CD4-positive, alpha-beta T cell treated with Interleukin-15 for 4 hours (primary cell): ENCODE measurements around the gene TBL1XR1.
"Not testable (repeated sequence)": the region's sequence is repeated elsewhere in the genome, so short reads cannot be mapped to it uniquely, and the experiment has no call there.

Experiments used
- DNase-seq: peaks from one replicate; pipeline ENCODE4 v3.0.0-alpha.2; 2020; ENCODE audit warnings: low spot score

TBL1XR1 gene

DNA sequence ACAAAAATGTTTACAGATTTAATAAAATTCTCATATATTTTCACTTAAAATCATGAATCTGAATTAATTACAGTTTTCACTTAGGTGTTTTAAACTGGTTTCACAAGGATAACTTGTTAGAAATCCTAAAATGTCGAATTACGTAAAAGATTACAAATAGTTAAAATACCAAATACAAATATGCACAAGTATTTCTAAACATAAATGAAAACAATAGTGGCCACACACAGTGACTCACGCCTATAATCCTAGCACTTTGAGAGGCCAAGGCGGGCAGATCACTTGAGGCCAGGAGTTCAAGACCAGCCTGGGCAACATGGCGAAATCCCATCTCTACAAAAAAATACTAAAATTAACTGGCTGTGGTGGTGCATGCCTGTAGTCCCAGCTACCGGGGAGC lies 10.9 kb upstream of the TBL1XR1 start:
- no peak for DNase-seq

DNA sequence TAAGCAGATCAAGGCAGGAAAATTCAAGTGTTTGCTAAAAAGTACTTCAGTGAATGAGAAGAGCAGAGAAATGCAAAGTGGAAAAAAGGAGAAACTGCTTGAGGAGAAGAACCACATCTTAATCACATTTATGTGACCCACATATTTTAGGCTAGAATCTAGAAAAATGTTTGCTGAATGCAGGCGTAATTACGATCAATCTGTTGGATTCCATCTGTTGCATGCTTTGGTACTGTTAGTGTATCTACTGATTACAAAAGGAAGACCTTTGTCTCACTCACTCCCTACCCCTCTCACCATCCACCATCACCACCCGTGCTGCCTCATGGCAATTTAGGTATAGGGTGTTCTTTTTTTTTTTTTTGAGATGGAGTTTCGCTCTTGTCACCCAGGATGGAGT lies 9.7 kb upstream of the TBL1XR1 start:
- no peak for DNase-seq

DNA sequence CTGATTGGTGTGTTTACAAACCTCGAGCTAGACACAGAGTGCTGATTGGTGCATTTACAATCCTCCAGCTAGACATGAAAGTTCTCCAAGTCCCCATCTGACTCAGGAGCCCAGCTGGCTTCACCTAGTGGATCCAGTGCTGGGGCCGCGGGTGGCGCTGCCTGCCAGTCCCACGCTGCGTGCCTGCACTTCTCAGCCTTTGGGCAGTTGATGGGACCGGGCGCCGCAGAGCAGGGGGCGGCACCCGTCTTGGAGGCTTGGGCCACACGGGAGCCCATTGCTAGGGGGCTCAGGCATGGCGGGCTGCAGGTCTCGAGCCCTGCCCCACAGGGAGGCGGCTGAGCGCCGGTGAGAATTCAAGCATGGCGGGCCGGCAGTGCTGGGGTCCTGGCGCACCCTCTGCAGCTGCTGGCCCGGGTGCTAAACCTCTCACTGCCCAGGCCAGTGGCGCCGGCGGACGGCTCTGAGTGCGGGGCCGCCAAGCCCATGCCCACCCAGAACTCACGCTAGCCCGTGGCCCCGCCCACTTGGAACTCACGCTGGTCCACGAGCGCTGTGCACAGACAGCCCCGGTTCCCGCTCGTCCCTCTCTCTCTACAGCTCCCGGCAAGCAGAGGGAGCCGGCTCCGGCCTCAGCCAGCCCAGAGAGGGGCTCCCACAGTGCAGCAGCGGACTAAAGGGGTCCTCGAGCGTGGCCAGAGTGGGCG lies 6.6 kb upstream of the TBL1XR1 start:
- no peak for DNase-seq

DNA sequence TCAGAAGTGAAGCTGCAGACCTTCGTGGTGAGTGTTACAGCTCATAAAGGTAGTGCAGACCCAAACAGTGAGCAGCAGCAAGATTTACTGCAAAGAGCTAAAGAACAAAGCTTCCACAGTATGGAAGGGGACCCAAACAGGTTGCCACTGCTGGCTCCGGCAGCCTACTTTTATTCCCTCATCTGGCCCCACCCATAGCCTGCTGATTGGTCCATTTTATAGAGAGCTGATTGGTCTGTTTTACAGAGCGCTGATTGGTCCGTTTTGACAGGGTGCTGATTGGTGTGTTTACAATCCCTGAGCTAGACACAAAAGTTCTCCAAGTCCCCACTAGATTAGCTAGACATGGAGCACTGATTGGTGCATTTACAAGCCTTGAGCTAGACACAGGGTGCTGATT lies 5.7 kb upstream of the TBL1XR1 start:
- DNase-seq: not testable (repeated sequence)

DNA sequence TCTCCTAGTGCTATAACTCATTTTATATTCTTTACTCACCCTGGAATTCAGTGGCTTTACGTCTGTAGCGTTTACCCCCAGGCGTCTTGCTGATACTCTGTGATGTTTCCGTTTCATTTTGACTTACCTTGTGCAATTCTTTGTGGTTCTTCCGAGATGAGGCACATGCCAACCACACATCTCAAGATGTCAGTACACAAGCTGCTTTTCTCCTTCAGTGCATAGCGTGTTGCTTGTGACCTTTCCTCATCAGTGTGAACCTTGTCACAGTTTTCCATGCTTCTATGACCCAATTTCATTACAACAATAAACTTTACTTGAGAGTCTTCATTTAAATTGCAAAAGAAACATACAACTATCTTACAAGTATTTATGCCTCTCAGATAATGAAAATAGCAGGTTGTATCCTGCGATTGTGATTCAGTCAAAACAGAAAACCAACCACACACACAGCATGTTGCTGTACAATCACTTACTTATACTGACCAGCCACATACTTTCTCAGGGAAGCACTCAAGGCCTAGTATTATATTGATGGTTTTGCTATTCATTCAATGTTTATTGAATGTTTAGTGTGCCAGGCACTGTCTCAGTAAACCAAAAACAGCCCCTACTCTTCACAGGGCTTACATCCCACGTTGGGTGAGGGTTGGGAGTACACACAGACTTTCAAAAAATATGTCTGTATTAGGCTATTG lies 4.6 kb upstream of the TBL1XR1 start:
- peak; percentile 77 for DNase-seq

DNA sequence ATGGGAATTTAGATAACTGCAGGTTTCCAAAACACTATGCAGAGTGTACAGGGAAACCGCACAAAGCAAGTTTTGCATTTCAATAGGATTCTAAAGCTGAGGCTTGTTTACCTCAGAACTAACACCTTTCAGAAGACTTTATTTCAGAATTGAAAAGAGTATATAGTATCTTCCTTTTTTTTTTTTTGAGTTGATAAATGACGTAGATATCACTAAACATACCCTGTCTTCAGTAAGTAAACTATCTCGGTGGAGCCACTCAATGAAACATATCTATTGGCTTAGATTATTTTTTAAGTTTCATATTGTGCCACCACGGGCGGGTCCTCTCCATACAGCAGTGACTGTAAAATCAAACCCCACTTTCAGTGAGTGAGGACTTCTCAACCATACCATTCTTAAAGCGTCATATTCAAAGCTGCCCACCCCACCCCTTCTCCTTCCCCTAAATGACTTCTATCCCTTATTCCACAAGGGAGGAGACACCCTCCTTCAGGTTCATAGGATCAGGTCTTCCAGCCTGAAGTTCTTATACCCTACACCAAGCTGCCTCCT lies 2.0 kb upstream of the TBL1XR1 start:
- no peak for DNase-seq

DNA sequence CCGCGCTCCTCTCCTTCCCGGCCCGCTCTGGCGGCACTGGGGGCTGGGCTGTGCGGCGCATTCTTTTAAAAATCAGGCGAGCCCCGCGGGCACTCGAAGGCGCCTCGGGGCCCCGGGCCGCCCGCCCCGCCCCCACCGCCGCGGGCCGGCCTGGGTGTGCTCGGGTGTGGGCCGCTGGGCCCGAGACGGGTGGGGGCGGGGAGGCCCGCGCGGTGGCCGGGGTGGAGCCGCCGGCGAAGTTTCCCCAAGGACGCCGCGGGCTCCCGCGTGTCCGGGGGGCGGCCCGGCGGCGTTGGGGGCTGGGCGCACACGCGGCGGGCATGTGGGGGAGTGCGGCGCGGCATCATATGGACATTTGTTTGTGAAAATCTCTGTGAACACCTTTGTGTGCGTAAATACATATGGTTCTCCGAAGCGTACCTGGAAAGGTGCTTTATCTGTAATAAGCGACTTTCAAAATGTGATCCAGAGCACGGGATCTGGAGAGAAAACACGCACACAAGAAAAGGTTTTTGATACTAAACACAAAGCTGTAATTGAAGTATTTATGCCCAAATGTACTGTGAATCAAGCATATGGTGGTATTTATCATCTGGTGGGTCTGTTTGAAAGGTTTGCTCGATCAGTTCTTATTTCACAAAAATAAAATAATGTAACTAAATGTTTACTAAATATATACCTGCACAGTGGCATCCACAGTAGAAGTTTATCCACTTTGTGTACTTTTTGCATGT lies 612 bp upstream of the TBL1XR1 start:
- no peak for DNase-seq

DNA sequence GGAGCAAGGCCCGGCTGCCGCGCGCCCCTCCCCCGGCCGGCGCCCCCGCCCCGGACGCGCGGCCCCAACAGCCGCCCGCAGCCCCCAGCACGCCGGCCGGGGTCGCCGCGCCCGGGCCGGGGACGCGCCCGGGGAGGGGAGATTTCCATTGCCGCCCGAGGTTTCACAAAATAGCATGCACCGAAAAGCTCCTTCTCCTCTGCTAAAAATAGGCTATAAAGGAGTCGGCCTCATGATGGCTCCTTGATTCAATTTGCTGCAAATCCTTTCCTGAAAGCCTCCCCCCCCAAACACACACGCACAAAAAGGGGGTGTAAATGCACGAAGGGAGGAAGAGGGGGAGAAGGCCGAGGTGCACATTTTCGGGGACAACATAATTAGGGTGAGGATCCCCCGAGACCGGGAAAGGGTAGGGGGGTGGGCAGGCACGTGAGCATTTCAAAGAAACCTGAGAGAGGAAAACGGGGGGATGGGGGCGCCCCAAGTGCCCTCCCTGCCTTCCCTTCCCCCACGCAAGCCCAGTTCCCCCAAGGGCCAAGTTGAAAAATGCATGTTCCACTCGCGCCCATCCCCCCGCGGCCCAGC lies 734 bp downstream of the TBL1XR1 start:
- peak; percentile 45 for DNase-seq

DNA sequence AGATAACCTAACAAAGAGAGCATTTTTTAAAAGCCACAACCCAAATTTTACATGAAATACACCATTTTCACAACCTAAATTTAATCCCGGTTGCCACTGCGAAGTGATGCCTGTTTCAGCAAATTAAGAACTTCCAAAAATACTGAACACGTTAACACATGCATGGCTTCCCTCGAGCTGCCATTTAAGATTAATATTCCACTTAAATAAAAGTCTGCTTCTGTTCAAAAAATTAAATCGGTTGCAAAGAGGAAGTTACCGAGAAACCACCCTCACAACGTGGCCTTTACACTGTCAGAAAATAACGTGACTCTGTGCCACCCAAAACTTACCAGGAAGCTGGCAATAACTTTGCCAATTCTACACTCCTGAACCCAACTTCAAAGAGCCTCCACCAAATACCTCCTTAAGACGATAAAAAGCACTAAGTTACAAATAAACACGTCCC lies 1.2 kb downstream of the TBL1XR1 start:
- peak; percentile 63 for DNase-seq

DNA sequence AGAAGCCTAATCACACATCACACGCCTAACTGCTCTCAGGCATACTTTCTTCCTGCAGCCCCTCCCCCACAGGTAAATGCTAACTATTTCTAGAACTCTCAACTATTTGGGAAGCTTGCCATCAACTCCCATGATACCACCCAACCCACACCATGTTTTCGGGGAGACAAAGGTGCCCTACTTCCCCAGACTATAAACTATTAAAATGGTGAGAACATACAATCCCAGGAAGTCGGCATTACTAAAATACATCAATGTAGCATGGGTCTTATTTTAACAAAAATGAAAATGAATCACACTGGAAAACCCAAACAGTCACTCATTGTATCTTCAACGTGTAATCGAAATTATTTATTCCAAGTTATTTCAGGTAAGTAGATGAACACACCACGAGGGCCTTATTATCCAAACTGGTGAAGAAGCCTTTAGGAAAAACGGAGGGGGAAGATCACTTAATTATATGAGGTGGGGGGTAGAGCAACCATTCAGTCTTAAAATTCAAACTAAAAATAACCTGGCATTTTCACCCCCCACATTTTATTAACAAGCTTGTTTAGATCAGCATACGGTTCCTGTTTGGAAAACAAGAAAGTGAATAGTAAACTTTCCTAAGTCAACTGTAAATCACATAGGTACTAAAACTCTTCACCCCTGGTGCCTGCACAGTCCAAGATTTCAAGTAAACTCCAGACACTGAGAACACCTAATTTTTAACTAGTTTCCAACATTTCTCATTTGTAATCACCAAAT lies 1.9 kb downstream of the TBL1XR1 start:
- peak; percentile 36 for DNase-seq

DNA sequence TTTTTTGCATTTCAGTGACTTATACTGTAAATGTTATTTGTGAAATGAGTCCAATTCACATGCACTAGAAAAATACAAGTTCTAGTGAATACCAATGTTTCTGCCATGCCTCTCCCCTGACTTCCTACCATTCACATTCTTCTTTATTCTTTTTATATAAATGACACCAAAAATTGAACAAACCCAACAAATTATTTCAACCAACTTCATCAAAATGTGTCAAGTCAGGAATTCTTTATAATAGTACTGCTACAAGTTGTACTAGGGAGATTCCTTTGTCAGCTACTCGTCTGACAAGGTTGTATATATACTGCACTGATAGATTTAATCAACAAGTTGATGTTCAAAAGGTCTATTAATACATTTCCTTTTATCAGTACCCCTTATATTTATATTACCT lies 3.0 kb downstream of the TBL1XR1 start:
- DNase-seq: no peak

DNA sequence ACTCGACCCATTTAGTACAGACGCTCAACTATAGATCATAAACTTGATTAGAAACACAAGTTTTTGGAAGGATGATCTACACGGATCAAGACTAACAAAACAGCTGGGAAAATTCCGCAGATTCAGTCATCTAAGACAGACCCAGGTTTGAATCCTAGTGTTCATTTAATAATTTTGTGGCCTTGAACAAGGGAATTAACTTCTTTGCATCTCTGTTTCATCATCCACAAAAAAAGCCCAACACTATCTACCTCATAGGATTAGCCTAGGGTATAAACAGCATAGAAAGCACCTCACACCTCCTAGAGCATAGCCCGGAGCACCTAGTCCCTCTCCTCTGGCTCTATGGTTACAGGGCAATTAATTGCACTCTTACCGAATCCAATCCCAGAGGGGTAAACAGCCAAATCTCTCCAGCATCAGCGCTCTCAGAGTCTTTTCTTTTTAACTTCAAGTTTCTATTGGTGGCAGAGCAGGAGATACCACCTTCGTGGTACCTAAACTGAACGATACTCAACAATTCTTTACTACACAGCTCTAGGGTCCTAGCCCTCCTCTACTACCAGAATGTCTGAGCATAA lies 3.5 kb downstream of the TBL1XR1 start:
- no peak for DNase-seq

DNA sequence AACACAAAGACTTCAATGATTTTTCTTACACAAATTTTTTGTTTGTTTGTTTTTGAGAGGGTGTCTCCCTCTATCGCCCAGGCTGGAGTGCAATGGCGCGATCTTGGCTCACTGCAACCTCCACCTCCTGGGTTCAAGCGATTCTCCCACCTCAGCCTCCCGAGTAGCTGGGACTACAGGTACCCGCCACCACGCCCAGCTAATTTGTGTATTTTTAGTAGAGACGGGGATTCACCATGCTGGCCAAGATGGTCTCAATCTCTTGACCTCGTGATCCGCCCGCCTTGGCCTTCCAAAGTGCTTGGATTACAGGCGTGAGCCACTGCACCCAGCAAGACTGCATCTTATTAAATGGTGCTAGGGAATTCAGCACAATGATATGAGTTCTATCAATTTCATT lies 4.0 kb downstream of the TBL1XR1 start:
- not testable (repeated sequence) for DNase-seq

DNA sequence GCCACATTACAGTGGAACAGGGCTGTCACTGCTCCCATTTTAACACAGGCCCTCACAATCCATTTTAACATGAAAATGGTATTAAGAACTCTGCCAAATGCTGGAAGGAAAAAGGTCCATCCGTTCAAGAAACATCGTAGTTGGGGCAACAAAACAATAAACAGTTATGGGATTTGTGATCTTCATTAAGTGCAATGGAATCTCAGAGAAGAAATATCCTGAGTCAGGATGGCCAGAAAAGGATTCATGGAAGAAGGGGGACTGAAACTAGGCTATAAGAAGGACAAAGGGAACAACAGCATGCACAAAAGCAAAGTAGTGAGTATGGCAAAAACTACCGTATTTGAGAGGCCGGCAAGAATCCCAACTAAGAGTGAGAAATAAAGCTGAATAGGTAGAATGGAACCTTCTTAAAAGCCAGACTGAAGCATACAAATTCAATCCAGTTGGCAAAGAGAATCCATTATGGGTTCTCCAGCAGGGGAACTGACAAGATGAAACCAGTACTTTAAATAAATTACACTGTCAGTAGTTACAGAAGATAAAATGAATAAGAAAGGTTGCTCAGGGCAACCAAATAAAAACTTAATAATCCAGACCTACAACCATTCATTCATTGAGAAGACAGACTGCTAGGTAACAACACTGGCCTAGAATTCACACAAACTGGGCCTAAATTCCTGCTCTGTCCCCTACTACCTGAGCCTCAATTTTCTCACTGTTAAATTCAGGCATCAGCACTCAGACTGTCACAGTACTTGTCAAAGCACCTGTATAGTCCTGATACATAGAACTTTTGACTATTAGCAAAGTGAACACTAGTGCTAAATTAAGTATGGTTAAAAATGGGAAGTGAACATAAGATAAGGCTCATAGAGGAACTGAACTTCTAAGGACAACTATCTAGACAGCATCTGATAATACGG lies 6.3 kb downstream of the TBL1XR1 start:
- DNase-seq: no peak

DNA sequence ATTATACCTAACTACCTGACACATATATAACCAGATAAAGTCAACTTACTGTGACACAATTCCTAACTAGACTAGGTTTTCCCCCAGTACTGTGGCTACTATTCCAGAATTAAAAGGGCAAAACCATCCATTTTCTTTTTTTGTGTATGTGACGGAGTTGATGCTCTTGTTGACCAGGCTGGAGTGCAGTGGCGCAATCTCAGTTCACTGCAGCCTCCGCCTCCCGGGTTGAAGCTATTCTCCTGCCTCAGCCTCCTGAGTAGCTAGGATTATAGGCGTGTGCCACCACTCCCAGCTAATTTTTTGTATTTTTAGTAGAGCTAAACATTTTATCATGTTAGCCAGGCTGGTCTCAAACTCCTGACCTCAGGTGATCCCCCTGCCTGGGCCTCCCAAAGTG lies 7.1 kb downstream of the TBL1XR1 start:
- DNase-seq: not testable (repeated sequence)

DNA sequence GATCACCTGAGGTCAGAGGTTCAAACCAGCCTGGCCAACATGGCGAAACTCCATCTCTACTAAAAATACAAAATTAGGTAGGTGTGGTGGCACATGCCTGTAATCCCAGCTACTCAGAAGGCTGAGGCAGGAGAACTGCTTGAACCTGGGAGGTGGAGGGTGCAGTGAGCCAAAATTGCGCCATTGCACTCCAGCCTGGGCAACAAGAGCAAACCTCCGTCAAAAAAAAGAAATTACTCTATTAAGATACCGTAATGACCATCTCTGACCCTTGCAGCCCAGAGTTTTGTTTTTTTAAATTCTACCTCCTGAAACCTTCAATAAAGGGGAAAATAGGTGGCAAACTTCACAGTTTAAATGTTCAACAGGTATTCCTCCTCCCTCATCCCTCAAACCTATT lies 9.0 kb downstream of the TBL1XR1 start:
- DNase-seq: not testable (repeated sequence)

DNA sequence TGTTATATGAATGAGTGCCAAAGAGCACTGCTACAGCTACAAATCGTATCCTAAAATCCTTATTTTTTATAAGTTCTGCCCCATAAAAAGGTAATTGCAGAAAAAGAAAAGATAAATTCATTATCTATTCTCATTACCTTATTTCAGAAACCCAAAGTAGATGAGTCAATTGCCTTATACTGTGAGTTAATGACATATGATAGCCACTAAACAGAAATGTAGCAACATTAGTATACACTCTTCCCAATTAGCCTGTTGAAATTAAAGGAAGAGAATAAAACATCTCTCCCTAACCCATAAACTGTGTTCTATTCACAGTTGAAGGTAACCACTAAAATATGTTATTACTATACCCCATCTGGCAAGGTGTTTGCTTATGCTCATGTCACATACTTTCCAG lies 11.0 kb downstream of the TBL1XR1 start:
- DNase-seq: no peak

DNA sequence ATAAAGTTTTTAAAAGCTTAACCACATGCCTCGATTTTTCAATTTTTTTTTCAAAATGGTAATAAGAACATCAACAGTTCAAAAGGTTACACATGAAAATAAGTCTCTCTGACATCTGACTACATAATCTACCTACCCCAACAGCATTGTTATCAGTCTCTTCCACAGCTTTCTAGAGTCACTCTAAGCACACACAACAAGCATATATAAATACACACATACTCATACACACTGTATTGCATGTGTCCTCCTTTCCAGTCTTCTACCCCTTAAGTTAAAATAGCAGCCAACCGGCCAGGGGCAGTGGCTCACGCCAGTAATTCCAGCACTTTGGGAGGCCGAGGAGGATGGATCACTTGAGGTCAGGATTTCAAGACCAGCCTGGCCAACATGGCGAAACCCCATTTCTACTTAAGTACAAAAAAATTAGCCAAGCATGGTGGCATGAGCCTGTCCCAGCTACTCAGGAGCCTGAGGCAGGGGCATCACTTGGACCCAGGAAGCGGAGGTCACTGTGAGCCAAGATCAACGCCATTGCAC lies 12.2 kb downstream of the TBL1XR1 start:
- no peak for DNase-seq

DNA sequence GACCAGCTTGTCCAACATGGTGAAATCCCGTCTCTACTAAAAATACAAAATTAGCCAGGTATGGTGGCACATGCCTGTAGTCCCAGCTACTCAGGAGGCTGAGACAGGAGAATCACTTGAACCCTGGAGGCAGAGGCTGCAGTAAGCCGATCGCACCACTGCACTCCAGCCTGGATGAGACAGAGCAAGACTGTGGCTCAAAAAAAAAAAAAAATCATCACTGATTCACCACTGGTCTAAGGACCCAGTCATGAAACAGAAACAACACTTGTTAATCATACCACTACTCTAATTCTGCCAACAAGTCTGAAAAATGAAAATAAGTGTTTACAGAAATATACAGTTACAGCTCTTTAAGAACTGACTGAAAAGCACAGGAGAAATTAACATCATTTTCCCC lies 12.7 kb downstream of the TBL1XR1 start:
- DNase-seq: not testable (repeated sequence)

DNA sequence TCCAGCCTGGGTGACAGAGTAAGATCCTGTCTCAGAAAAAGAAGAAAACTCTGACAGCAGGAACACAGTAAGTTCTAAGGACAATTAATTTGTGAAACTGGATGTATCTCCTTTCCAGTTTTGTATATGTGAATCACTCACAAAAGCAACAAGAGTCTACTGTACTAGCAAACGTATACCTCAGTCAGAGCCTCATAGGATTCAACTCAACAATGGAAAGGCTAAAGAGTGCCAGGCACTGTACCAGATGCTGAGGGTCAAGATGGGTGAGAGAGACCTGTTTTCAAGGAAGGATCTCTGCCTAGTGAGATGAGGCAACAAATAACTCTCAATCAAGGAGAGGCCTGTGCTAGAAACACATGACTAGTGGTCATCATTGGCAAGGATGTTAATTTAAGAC lies 14.9 kb downstream of the TBL1XR1 start:
- no peak for DNase-seq
